H9 (cell line): Measurements from ENCODE around the gene RNF141. TPM values are rescaled to one million over a fixed set of nuclear protein-coding genes. Genes with fewer than 3 reads are reported as not detected.

Source experiments
- DNase-seq: peaks from one replicate; pipeline ENCODE4 v3.0.0-alpha.2; 2017
- H2AFZ ChIP-seq: one replicate; pipeline ENCODE4 v1.6.1; 2013; ENCODE audit warnings: mild to moderate bottlenecking, low read length, control low read depth, moderate library complexity
- H2AK5ac ChIP-seq: 2 replicates; pipeline ENCODE4 v1.6.1; 2013; ENCODE audit warnings: low read length, control low read depth, mixed read lengths; ENCODE audit not compliant: insufficient read length
- H2BK120ac ChIP-seq: one replicate; pipeline ENCODE4 v1.6.1; 2013; ENCODE audit warnings: low read depth, mild to moderate bottlenecking, low read length, control low read depth, inconsistent platforms; ENCODE audit not compliant: poor library complexity, severe bottlenecking
- H2BK12ac ChIP-seq: 2 replicates; pipeline ENCODE4 v1.6.1; 2013; ENCODE audit warnings: low read length, control low read depth, mixed read lengths, low read depth; ENCODE audit not compliant: insufficient read length
- H2BK15ac ChIP-seq: 2 replicates; pipeline ENCODE4 v1.6.1; 2013; ENCODE audit warnings: low read depth, low read length, control low read depth
- H2BK20ac ChIP-seq: one replicate; pipeline ENCODE4 v1.6.1; 2013; ENCODE audit warnings: low read depth, mild to moderate bottlenecking, low read length, control low read depth, inconsistent platforms; ENCODE audit not compliant: poor library complexity, severe bottlenecking
- H2BK5ac ChIP-seq: 2 replicates; pipeline ENCODE4 v1.6.1; 2013; ENCODE audit warnings: low read length, control low read depth, mixed read lengths; ENCODE audit not compliant: insufficient read length
- H3K14ac ChIP-seq: 2 replicates; pipeline ENCODE4 v1.6.1; 2013; ENCODE audit warnings: low read length, control low read depth; ENCODE audit not compliant: insufficient read depth
- H3K18ac ChIP-seq: 2 replicates; pipeline ENCODE4 v1.6.1; 2013; ENCODE audit warnings: low read depth, mild to moderate bottlenecking, mixed read lengths, low read length, control low read depth; ENCODE audit not compliant: insufficient read length
- H3K23ac ChIP-seq: 2 replicates; pipeline ENCODE4 v1.6.1; 2013; ENCODE audit warnings: low read length, control low read depth, mixed read lengths, low read depth; ENCODE audit not compliant: insufficient read length
- H3K23me2 ChIP-seq: 2 replicates; pipeline ENCODE4 v1.6.1; 2013; ENCODE audit warnings: low read depth, mild to moderate bottlenecking, mixed read lengths, low read length, control low read depth; ENCODE audit not compliant: insufficient read length, poor library complexity, severe bottlenecking
- H3K27ac ChIP-seq: 2 replicates; pipeline ENCODE4 v1.5.1; 2013; ENCODE audit warnings: low read length, control low read depth, mixed read lengths, low read depth; ENCODE audit not compliant: insufficient read length
- H3K27me3 ChIP-seq: 2 replicates; pipeline ENCODE4 v1.6.1; 2013; ENCODE audit warnings: low read length, control low read depth, inconsistent platforms; ENCODE audit not compliant: insufficient read depth
- H3K4ac ChIP-seq: 2 replicates; pipeline ENCODE4 v1.6.1; 2013; ENCODE audit warnings: low read depth, mild to moderate bottlenecking, control low read depth, inconsistent platforms, low read length, moderate library complexity
- H3K4me1 ChIP-seq: 2 replicates; pipeline ENCODE4 v1.6.1; 2013; ENCODE audit warnings: low read length, control low read depth, inconsistent platforms; ENCODE audit not compliant: insufficient read depth
- H3K4me2 ChIP-seq: 2 replicates; pipeline ENCODE4 v1.6.1; 2013; ENCODE audit warnings: low read length, control low read depth, mixed read lengths; ENCODE audit not compliant: insufficient read length, insufficient read depth
- H3K56ac ChIP-seq: 2 replicates; pipeline ENCODE4 v1.6.1; 2013; ENCODE audit warnings: low read depth, mild to moderate bottlenecking, mixed read lengths, low read length, control low read depth; ENCODE audit not compliant: insufficient read length
- H3K79me1 ChIP-seq: 2 replicates; pipeline ENCODE4 v1.6.1; 2013; ENCODE audit warnings: low read depth, mild to moderate bottlenecking, moderate library complexity, low read length, control low read depth, inconsistent platforms; ENCODE audit not compliant: insufficient read depth, poor library complexity, severe bottlenecking
- H3K79me2 ChIP-seq: 2 replicates; pipeline ENCODE4 v1.6.1; 2013; ENCODE audit warnings: low read length, control low read depth, inconsistent platforms; ENCODE audit not compliant: insufficient read depth
- H3K9ac ChIP-seq: 2 replicates; pipeline ENCODE4 v1.6.1; 2013; ENCODE audit warnings: low read length, control low read depth, mixed read lengths; ENCODE audit not compliant: insufficient read length; ENCODE audit errors: extremely low read depth
- H3K9me3 ChIP-seq: one replicate; pipeline ENCODE4 v1.6.1; 2013; ENCODE audit warnings: low read depth, low read length, inconsistent platforms; ENCODE audit not compliant: control insufficient read depth
- H3T11ph ChIP-seq: one replicate; pipeline ENCODE4 v1.6.1; 2013; ENCODE audit warnings: mild to moderate bottlenecking, low read length, control low read depth, inconsistent platforms
- H4K20me1 ChIP-seq: one replicate; pipeline ENCODE4 v1.6.1; 2013; ENCODE audit not compliant: control insufficient read depth, insufficient read length, insufficient read depth
- H4K5ac ChIP-seq: 2 replicates; pipeline ENCODE4 v1.6.1; 2013; ENCODE audit warnings: low read depth, mild to moderate bottlenecking, mixed read lengths, low read length, control low read depth; ENCODE audit not compliant: insufficient read length
- H4K8ac ChIP-seq: replicated peaks from 2 replicates; pipeline ENCODE4 v1.6.1; 2013; ENCODE audit warnings: low read length, control low read depth, mixed read lengths, low read depth; ENCODE audit not compliant: insufficient read length
- H4K91ac ChIP-seq: 2 replicates; pipeline ENCODE4 v1.6.1; 2013; ENCODE audit warnings: low read depth, mild to moderate bottlenecking, moderate library complexity, mixed read lengths, low read length, control low read depth; ENCODE audit not compliant: insufficient read length
- H3K27ac Mint-ChIP-seq, 3 experiments: 2 replicates in 2 of 3; 3 replicates in 1 of 3; pipeline ENCODE4 v1.8.0; 2020 to 2021; ENCODE audit warnings: mixed read lengths in 3 of 3, mild to moderate bottlenecking in 1 of 3, moderate library complexity in 1 of 3
- H3K27me3 Mint-ChIP-seq: 2 replicates; pipeline ENCODE4 v1.8.0; 2021; ENCODE audit warnings: low read depth, mild to moderate bottlenecking, moderate library complexity, mixed read lengths
- H3K36me3 Mint-ChIP-seq, 3 experiments: 2 replicates in 2 of 3; 3 replicates in 1 of 3; pipeline ENCODE4 v1.8.0; 2020 to 2021; ENCODE audit warnings: low read depth in 3 of 3, mixed read lengths in 3 of 3; ENCODE audit not compliant: insufficient read depth in 1 of 3
- H3K4me1 Mint-ChIP-seq, 2 experiments: 2 replicates each; pipeline ENCODE4 v1.8.0; 2020; ENCODE audit warnings: mixed read lengths in 2 of 2
- H3K4me3 Mint-ChIP-seq, 2 experiments: 2 replicates in 1 of 2; 3 replicates in 1 of 2; pipeline ENCODE4 v1.8.0; 2020 to 2021; ENCODE audit warnings: mild to moderate bottlenecking in 2 of 2, mixed read lengths in 2 of 2, moderate library complexity in 1 of 2
- H3K9me3 Mint-ChIP-seq, 2 experiments: 2 replicates in 1 of 2; 3 replicates in 1 of 2; pipeline ENCODE4 v1.8.0; 2020; ENCODE audit warnings: mild to moderate bottlenecking in 2 of 2, mixed read lengths in 2 of 2, moderate library complexity in 1 of 2
- CTCF ChIP-seq: fragments of 200-600 bp; sonication (generic); conservative IDR thresholded peaks from 3 replicates; pipeline ENCODE4 v1.8.0; 2021; ENCODE audit warnings: antibody characterized with exemption, mild to moderate bottlenecking
- WGBS: extraction: QIAGEN DNeasy Blood & Tissue Kit; methylation state at CpG from one replicate; pipeline ENCODE4 v1.1.7; 2013; ENCODE audit warnings: missing lambda C conversion rate, low lambda C conversion rate, mixed read lengths; ENCODE audit not compliant: insufficient read length; ENCODE audit errors: extremely low coverage; 5-methylcytosine and 5-hydroxymethylcytosine counted together
- total RNA-seq: library from RNA; stranded (reverse); gene quantifications from 2 replicates; pipeline ENCODE4 v1.2.1, GENCODE V29; 2021

The RNF141 gene
- total RNA-seq, 1 experiment from 2014 or later = 24.7 TPM

- no peak overlapping the region for H2BK15ac ChIP-seq
- peak; percentile 10 for DNase-seq
- no peak overlapping the region for H3K4me2 ChIP-seq
- no peak overlapping the region for H3K14ac ChIP-seq
- peak overlapping the region in 2 of 3 experiments; percentile 83 to 93; a peak in 3 of 7 replicates for H3K27ac Mint-ChIP-seq
- H3K9me3 Mint-ChIP-seq = no peaks in the 10 kb centered on the region
- no peak overlapping the region for H3K18ac ChIP-seq
- no peaks in the 10 kb centered on the region for H3K27me3 ChIP-seq
- no peak overlapping the region for H3K56ac ChIP-seq
- H3K27me3 Mint-ChIP-seq = no peaks in the 10 kb centered on the region
- H3K4ac ChIP-seq = no peak overlapping the region
- H2BK20ac ChIP-seq = no peak overlapping the region
- no peak overlapping the region for H3T11ph ChIP-seq
- no peak overlapping the region for H2BK5ac ChIP-seq
- no peak overlapping the region for H2BK120ac ChIP-seq
- H3K79me2 ChIP-seq = no peaks in the 10 kb centered on the region
- H3K23ac ChIP-seq = no peak overlapping the region
- no peaks in the 10 kb centered on the region for H4K20me1 ChIP-seq
- H3K9ac ChIP-seq = no peak overlapping the region
- TF ChIP-seq CTCF = no peak
- no peak overlapping the region for H4K5ac ChIP-seq
- H4K91ac ChIP-seq = no peak overlapping the region
- no peaks in the 10 kb centered on the region for H3K79me1 ChIP-seq
- H3K4me1 Mint-ChIP-seq = peaks cover 22 to 27% of the 10 kb centered on the region in 2 experiments
- no peak overlapping the region for H2AK5ac ChIP-seq
- no CpG with 5 or more reads among the region's 5 CpGs for WGBS
- no peak overlapping the region for H3K27ac ChIP-seq
- no peak overlapping the region for H4K8ac ChIP-seq
- no peaks in the 10 kb centered on the region for H3K9me3 ChIP-seq
- no peaks in the 10 kb centered on the region for H3K23me2 ChIP-seq
- H2AFZ ChIP-seq = no peak overlapping the region
- H3K36me3 Mint-ChIP-seq = peaks cover 9 to 21% (median 11%) of the 10 kb centered on the region in 3 experiments
- H3K4me3 Mint-ChIP-seq = no peak overlapping the region
- H2BK12ac ChIP-seq = no peak overlapping the region
- H3K4me1 ChIP-seq = peaks cover 3% of the 10 kb centered on the region; the same call in 1 of the 2 replicates
Measured at GRCh38 chr11:10490032-10490397, 51.0 kb downstream of the RNF141 start.
